Activated CD4-positive, alpha-beta T cell treated with anti-CD3 and anti-CD28 coated beads, Interleukin-2, Interleukin-4, amounts not matched to agents 100 ng/mL and 50 ng/mL, durations not matched to agents 16 hours and 8 hours (primary cell): ENCODE results near the gene RIMBP2.

ENCODE experiments used
- DNase-seq: peaks from one replicate; pipeline ENCODE4 v3.0.0-alpha.2; 2020; ENCODE audit warnings: low spot score

RIMBP2 gene

DNA sequence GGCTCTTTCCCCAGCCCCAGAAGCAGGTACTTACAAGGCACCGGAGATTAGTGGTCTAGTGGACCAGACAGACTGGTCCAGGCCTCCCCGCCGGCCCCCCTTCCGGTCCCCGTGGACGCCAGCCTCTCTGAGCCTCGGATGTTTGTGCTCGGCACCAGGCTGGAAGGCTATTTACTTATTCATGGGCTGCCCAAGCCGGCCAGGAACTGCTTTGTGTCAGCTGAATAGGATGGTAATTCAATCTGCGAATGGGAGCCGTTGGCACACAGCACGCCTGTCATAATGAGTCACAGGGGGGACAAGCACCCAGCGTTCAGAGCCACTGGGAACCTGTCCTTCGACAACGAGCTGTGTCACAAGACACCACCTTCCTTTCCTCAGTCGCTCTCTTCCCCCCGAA, 82.3 kb downstream of the RIMBP2 start:
- DNase-seq: no peak

DNA sequence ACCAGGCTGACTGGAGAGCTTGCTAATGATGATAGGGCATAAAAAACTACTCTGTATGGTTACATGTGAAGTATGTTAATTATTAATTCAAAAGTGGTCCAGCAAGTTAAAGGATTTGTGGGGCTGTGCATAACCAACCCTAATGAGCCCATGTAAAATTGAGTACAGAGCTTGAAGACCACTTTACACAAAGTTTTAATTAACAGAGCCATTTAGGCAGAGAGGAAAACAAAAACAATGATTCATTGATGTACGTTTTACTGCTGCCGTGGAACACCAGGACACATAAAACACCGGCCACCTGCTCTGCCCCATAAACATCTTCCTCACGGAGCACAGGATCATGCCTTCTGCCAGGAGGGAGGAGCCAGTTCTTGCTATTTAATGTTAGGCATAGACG, 83.5 kb downstream of the RIMBP2 start:
- DNase-seq: no peak

- DNase-seq: no peak
These were observed 87.8 kb downstream of the RIMBP2 start for GRCh38 chr12:130628304-130628703.

DNA sequence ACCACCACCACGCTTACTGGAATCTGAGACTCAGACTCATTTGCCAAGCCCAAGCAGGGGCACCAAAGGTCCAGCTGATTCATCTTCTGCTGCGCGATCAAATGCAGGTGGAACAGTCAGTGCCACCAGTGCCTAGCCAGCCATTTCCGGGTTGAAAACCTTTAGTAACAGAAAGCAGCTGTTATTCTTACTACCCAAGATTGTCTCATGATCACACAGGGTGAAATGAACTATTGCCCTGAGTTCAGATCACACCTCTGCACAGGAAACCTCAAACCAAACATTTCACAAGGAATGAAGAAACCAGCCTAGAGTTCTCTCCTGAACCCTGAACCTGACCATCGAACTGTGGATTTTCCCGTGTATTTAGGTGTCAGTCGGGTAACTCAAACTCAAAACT, 88.9 kb downstream of the RIMBP2 start:
- DNase-seq: no peak

DNA sequence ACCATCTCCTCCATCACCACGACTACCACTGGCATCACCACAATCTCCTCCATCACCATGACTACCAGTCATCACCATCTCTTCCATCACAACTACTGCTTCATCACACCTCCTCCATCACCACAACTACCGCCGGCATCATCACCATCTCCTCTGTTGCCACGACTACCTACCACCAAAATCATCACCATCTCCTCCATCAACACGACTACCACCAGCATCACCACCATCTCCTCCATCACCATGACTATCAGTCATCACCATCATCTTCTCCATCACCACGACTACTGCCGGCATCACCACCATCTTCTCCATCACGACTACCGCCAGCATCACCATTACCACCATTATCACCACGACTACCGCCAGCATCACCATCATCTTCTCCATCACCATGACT, 89.5 kb downstream of the RIMBP2 start:
- no peak for DNase-seq

GRCh38 chr12:130625201-130625600, 90.9 kb downstream of the RIMBP2 start:
- no peak for DNase-seq

- DNase-seq: no peak
These were observed 93.3 kb downstream of the RIMBP2 start for GRCh38 chr12:130622803-130623202.

DNA sequence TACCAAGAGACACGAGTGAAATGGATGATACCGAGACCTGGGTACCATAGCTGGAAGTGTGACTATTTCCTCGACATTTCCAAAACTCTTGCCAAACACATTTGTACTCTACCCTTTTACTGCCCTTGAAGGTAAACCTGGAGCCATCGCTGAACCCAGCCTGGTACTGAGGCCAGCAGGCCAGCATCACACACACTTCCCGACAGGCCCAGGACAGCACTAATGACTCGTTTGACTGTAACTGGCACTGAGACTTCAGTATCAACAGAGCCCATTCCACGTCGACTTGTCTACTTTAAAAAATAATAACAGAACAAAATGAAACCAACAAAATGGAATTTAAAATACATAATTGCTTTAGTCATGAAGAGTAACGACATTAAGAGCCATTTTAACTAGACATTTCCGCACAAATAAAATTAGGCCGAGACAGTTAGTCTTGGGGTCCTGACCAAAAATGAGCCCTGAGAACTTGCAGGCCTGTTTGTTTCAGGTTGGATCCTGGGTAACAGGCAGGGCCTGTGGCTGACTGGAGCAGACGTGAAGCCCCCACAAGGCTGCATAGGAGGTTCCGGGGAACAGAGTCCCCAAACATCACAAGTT, 94.3 kb downstream of the RIMBP2 start:
- no peak for DNase-seq

- no peak for DNase-seq
These were observed 95.3 kb downstream of the RIMBP2 start for GRCh38 chr12:130620756-130621155.

- DNase-seq: no peak
These were observed 95.8 kb downstream of the RIMBP2 start for GRCh38 chr12:130620281-130620680.

GRCh38 chr12:130619385-130620001, 96.6 kb downstream of the RIMBP2 start:
- no peak for DNase-seq

DNA sequence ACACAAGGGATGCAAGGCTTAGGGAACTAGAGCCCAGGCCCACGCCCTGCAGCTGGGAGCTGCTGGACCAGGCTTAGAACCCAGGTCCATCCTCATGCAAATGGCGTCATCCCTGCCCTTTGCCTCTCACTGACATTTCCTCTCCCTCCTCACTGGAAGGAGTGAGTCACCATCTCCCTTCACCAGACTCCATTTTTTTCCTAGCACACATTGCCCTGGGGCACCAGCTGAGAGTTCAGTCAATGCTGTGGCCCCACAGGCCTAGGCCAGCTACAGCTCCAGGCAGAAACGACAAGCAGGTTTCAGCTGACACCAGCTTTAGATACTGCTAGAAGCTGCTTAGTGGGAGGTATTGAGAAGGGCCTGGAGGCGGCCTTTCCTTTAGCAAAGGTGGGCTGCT, 98.9 kb downstream of the RIMBP2 start:
- no peak for DNase-seq

DNA sequence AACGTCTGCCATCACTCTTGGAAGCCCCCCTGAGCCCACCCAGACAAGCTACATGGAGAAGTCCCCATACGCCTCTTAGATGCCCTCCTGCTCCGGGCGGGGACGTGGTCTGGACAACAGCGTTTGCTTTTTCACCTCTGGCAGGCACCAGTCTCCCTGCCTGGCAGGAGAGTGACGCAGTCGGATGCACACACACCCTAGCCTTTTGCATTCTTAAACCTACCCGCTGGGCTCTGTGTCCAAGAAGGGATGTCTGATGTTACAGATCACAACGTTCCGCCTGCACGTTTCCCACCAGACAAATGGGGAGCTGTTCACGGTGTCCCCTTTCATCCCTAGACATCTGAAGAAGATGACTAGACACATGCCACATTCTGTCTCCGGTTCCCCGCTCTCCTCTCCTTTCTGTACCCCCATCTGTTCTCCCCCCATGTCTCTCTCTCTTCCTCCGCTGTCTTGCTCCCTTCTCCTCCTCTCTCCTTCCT, 100.2 kb downstream of the RIMBP2 start:
- no peak for DNase-seq

- DNase-seq: no peak
These were observed 101.6 kb downstream of the RIMBP2 start for GRCh38 chr12:130614530-130614905.

- DNase-seq: no peak
These were observed 102.1 kb downstream of the RIMBP2 start for GRCh38 chr12:130613831-130614529.

- DNase-seq: no peak
These were observed 103.0 kb downstream of the RIMBP2 start for GRCh38 chr12:130613131-130613530.

GRCh38 chr12:130611026-130611905, 104.8 kb downstream of the RIMBP2 start:
- DNase-seq: no peak

DNA sequence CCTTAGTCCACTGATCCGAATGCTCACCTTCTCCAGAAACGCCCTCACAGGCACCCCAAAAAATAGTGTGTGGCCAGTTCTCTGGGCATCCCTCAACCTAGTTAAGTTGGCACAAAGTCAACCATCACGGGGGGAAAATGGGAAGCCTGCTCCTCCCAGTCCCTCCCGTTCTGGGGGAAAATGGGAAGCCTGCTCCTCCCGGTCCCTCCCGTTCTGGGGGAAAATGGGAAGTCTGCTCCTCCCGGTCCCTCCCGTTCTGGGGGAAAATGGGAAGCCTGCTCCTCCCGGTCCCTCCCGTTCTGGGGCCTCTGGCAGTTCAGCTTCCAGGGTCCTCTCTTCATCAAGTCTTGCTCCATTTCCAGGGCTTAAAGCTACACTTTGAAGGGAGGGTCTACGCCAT, 106.1 kb downstream of the RIMBP2 start:
- DNase-seq: no peak

DNA sequence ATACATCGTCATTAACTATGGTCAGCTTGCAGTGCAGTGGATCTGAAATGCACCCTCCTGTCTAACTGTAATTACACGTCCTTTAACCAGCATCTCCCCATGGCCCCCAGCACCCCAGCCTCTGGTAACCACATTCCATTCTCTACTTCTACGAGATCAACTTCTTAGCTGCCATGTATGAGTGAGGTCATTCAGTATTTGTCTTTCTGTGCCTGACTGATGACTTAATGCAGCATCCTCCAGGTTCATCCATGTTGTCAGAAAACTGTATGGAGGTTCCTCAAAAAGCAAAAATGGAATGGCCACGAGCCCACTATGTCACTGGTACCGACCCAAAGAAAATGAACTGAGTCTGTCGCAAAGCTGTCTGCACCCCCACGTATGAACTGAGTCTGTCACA, 107.3 kb downstream of the RIMBP2 start:
- DNase-seq: no peak

- DNase-seq: no peak
These were observed 108.0 kb downstream of the RIMBP2 start for GRCh38 chr12:130608132-130608531.

- no peak for DNase-seq
These were observed 109.9 kb downstream of the RIMBP2 start for GRCh38 chr12:130606231-130606630.

GRCh38 chr12:130603396-130603965, 112.6 kb downstream of the RIMBP2 start:
- DNase-seq: no peak
